ENCODE measurements around the gene LNPEP. TPM values are rescaled to one million over a fixed set of nuclear protein-coding genes. Genes with fewer than 3 reads are reported as not detected.
"Not testable (repeated sequence)": the region's sequence is repeated elsewhere in the genome, so short reads cannot be mapped to it uniquely, and the experiment has no call there.

Gene LNPEP
- total RNA-seq, 1 donor from 2014 or later: 76.4 TPM

GRCh38 chr5:97044052-97044451 lies 108.2 kb downstream of the LNPEP start:
- intact Hi-C loops (cut with micrococcal nuclease): loop anchor here (5.0 kb wide), 1 partner anchor 177 kb away; no protein-coding TSS in a partner anchor

DNA sequence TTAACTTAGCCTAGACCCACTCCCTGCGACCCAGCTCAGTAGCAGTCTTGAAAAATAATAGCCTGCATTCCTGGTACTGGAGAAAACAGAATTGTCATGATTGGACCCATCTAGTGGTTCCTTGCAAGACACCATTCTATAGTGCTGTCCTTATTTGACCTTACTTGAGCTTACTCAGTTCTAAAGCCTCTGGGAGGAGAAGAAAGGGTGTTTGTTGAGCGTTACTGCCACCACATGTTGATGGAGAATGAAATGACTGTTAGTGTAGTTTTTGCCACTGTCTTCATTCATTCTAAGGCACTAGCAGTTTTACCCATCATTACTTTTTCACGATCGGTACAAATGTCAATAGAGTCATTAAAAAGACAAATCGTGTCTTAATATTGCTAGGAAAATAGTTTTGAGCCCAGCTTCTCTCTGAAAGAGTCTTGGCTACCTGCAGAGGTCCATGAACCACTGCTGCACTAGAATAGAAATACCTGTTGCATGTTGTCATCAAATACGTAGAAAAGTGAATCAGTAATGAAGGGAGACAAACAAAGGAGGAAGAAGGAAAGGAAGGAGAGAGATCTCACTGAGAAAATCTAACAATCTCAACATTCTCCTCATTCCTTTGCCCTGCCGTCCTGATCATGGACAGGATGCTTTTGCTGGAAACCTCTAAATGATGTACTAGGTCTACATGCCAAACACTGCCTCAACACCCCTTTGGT lies 110.5 kb downstream of the LNPEP start:
- intact Hi-C loops (cut with micrococcal nuclease): loop anchor here (1.0 kb wide), 1 partner anchor 109 kb away; no protein-coding TSS in a partner anchor

DNA sequence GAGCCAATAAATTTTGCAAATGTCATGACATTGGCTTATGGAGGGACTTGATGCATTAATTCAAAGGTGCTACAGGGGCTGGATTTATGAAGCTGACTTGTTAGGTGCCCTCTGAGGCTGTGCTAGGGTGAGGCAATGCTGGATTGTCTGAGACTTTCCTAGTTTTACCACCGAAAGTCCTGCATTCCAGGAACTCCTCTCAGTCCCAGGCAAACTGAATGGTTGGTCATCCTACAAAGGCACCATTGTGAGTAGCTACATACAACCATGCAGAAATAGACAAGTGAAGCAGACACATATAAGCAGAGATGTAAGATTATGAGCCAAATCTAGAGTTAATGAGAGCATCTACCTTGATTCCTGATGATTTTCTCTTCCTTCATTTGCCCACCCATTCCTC lies 111.2 kb downstream of the LNPEP start:
- intact Hi-C loops (cut with micrococcal nuclease): no loop called here

- intact Hi-C loops (cut with micrococcal nuclease): no loop called here
These were observed 113.3 kb downstream of the LNPEP start for GRCh38 chr5:97049175-97049574.

DNA sequence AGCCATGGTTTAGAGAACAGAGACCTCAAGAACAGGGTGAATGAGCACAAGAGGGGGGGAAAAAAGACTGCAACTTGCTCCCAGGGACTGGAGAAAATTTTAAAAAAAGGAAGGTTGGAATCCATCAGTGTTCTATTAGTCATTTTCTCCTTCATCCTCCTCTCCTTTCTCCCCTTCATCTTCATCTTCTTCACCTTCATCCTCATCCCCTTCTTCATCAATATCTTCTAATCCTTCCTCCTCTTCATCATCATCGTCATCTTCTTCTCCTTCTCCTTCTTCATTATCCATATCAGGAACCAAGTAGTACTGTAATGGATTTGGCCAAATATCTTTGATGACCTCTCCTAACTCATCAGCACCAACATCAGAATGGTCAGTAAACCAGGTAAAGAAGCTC lies 120.4 kb downstream of the LNPEP start:
- intact Hi-C loops (cut with micrococcal nuclease): no loop called here

GRCh38 chr5:97062046-97062445 lies 126.2 kb downstream of the LNPEP start:
- intact Hi-C loops (cut with micrococcal nuclease): no loop called here

GRCh38 chr5:97063251-97063650 lies 127.4 kb downstream of the LNPEP start:
- intact Hi-C loops (cut with micrococcal nuclease): no loop called here

GRCh38 chr5:97065475-97065874 lies 129.6 kb downstream of the LNPEP start:
- intact Hi-C loops (cut with micrococcal nuclease): no loop called here

DNA sequence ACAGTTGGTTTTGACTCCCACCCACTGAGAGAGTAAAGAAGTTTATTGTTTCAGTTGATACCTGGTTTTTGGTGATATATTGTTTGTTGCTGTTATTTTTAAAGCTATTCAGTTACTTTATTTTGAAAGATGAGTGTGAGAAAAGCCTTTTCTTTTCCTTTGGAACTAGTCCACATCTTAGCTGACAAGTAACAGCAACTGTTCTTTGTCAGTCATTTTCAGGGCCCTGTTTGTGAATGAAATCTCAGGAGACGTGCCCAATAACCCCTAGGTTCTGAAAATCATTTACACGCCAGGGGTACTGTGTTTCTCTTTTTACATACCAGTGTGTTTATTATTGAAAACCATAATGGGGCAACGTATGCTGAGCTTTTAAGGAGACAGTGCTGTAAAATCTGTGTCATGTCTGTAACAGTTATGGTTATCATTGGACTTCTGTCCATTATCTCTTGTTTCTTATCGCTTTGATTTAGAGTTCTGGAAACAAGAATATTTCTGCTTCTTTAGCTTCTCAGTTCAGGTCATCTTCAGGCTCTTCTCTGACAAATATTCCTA lies 131.5 kb downstream of the LNPEP start:
- intact Hi-C loops (cut with micrococcal nuclease): no loop called here

DNA sequence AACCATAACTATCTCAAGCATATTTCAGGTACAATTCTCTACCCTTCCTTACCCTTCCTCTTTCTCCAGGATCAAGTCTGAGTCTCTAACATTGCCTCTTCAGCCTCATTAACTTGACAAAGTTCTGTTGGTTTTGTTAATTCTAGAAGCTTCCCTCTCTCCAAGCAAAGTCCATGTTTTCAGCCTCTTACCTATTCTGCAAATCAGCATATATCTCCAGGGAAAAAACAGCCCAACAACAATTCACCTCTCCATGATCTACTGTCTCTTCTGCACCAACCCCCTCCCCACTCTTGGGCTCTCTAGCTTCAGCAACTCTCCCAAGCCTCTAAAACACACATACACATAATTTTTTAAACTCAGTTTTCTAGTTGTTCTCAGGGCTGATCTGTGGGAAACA lies 134.4 kb downstream of the LNPEP start:
- intact Hi-C loops (cut with micrococcal nuclease): no loop called here

DNA sequence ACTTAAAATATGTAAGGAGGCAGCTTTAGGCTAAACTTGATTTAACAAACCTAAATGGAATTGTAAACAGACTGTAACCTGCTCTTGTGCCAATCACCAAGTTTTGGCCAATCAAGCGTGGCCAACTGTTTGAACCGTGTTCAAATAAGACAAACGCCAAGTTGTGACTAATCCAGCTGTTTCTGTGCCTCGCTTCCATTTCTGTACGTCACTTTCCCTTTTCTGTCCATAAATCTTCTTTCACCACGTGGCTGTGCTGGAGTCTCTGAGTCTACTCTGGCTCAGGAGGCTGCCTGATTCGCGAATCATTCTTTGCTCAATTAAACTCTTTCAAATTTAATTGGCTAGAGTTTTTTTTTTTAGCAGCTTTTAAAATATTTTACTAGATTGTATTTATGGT lies 135.2 kb downstream of the LNPEP start:
- intact Hi-C loops (cut with micrococcal nuclease): no loop called here

DNA sequence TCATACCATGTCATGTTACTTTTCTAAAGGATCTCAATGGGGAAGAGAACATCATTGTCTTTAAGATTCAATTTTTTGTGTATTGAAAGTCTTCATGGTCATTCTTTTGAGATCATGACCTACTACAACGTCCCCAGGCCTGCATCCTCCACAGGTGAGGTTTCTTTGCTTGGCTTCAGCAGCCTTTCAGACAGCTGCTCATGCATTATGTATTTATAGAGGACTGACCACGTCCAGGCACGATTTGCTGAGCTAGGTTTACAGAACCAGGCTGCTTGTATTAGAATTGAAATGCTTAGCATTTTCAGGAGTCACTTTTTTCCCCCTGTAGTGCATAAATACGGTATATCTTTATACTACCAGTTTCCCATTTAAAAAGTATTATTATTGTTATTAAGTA lies 136.1 kb downstream of the LNPEP start:
- intact Hi-C loops (cut with micrococcal nuclease): no loop called here

DNA sequence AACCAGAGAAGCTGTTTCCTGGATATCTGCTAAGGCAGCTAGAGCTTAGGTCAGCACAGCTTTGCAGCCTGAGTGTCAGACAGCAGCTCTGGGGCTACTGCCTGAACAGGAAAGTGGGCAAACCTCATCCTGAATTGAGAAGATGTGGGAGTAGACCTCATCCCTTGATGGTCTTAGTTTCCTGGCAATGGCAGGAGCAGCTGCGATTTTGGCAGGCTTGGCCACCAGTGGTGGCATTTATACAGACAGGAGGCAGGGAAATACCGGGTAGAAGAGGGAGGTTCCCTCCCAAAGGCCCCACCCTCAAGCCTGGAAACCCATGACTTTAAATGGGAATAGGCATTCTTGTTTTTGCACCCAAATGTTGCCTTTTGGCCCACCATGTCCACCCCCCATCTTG lies 136.8 kb downstream of the LNPEP start:
- intact Hi-C loops (cut with micrococcal nuclease): no loop called here

DNA sequence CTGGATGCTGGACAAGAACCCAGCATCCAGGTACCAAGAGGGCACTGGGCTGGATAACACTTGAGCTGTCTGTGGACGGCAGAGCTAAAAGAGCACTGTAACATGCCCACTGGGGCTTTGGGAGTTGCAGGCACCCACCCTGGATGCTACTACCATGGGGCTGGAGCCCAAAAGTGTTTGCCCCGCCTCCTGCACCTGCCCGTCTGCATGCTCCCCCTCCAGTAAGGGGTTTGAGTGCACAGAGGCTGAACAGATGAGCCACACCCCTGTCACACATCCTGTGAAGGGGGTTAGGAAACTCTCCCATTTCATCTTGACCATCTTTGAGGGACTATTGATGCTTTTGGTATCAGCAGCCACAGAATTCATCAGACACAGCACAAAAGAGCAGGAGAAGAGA lies 137.5 kb downstream of the LNPEP start:
- intact Hi-C loops (cut with micrococcal nuclease): no loop called here

GRCh38 chr5:97074859-97075489 lies 139.1 kb downstream of the LNPEP start:
- intact Hi-C loops (cut with micrococcal nuclease): no loop called here

DNA sequence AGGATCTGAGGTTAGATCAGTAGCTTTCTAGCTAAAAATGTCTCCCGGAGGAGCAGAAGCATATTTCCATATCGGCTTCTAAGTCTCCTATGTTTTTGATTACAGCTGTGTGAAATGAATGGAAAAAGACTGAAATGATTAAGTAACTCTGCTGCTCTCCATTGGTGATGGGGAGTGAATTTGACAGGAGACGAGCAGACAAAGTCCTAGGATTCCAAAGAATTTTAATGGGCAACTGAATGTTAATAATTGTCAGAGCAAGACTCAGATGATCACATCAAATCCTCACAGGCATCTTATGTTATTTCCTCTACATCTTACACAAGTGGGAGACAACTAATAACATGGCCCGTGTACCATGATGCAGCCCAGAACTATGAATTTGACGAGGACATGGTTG lies 139.8 kb downstream of the LNPEP start:
- intact Hi-C loops (cut with micrococcal nuclease): no loop called here

DNA sequence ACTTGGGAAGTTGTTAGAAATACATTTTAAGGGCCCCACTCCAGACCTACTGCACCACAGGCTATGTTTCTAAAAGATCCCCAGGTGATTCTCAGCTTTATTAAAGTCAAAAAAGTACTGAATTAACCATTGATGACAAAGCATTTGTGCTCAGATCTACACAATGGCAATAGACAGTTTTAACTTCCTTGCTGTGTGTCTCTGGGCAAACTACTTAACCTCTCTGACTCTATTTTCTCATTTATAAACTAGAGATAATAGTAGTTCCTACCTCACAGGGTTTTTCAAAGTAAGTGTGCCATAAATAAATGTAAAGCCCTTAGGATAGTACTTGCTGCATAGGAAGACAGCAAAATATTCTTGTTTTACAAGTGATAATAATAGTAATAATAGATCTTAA lies 140.2 kb downstream of the LNPEP start:
- intact Hi-C loops (cut with micrococcal nuclease): no loop called here

DNA sequence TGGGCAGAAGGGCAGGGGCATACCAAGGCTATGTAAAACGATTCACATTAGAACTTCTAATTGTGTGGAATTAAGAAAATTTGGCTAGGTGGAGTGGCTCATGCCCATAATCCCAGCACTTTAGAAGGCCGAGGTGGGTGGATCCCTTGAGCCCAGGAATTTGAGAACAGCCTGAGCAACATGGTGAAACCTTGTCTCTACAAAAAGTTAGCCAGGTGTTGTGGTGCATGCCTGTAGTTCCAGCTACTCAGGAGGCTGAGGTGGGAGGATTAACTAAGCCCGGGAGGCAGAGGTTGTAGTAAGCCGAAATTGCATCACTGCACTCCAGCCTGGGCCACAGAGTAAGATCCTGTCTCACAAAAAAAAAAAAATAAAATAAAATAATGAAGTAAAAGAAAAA lies 141.4 kb downstream of the LNPEP start:
- intact Hi-C loops (cut with micrococcal nuclease): no loop called here

DNA sequence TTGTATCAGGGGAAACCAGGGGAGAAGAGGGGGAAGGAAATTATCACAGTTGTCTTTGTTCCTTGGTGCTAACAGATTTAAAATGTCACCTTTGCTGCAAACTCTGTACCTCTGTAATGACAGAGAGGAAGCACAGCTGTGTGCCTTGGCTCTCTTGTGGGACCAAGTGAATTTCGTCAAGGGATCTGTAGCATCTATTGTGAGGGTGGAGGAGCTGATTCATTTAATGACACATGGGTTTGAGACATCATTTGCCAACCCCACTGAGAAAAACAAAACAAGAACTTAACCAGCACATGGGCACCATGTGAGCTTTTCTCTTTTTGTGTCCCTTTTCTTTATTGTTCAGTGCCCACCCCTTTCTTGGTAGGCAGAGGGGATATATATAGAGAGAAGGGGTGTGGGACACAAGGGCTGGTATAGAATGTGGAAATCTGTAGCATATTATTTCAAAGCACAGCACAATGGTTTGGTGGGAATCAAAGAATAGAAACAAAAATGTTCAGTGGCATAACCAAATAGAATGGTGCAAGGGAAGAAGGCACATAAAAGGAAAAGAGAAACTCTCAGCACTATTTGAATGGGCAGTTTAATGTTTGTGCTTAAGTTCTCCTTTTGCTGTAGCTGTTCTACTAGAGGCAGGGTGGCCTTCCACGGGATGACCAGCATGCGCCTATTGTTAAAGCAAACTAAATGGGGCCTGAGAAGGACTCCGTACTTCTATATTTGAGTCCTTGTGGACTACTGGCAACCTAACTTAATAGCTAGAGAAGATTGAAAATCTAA lies 143.3 kb downstream of the LNPEP start:
- intact Hi-C loops (cut with micrococcal nuclease): no loop called here

DNA sequence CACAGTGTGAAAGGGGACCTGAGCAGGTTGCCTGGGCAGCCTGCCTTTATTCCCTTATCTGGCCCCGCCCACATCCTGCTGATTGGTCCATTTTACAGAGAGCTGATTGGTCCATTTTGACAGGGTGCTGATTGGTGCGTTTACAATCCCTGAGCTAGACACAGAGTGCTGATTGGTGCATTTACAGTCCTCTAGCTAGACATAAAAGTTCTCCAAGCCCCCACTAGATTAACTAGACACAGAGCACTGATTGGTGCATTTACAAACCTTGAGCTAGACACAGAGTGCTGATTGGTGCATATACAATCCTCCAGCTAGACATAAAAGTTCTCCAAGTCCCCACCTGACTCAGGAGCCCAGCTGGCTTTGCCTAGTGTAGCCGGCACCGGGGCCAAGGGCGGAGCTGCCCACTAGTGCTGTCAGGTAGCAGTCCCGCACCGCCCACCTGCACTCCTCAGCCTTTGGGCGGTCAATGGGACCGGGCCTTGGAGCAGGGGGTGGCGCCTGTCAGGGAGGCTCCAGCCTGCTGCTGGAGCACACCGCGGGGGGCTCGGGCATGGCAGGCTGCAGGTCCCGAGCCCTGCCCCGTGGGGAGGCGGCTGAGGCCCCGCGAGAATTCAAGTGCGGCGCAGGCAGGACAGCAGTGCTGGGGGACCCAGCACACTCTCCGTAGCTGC lies 149.0 kb downstream of the LNPEP start:
- intact Hi-C loops (cut with micrococcal nuclease): not testable (repeated sequence)

- intact Hi-C loops (cut with micrococcal nuclease): no loop called here
These were observed 149.7 kb downstream of the LNPEP start for GRCh38 chr5:97085459-97086181.
